Activated naive CD4-positive, alpha-beta T cell (primary cell): ENCODE results near the gene SMIM30.

Experiments
- DNase-seq, 4 experiments: peaks; one replicate each; lab custom pipeline; 2025; lab: John Stamatoyannopoulos, UW

Gene SMIM30

GRCh38 chr7:113100121-113100603 is 18.2 kb downstream of the SMIM30 start:
- DNase-seq: no peak

DNA sequence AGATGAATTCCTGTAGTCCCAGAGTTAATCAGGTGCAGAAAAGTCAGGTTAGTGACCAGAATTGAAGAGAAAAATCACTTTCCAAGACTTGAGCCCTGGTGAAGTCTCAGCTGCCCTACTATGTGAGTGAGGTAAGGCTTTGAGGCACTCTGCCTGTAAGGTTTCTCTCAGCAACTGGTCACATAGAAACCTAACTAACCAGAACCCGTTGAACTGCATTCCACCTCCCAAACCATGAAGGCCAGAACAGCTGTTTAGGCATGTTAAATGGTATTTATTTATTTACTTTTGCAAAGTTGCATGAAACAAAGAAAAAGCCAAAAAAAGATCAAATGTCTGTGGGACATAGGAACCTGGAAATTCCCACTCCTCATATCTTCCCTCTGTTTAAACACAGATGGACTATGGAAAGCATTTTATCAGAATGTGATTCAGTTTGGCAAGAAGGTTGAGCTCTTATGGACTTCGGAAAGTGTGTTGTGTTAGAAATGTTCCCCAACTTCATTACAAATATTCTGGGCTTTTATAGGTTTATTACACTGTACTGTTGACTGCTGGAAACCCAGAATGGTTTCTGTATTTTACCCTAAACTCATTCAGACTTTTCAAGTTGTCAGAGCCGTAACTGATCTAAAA is 19.0 kb downstream of the SMIM30 start:
- no peak for DNase-seq

DNA sequence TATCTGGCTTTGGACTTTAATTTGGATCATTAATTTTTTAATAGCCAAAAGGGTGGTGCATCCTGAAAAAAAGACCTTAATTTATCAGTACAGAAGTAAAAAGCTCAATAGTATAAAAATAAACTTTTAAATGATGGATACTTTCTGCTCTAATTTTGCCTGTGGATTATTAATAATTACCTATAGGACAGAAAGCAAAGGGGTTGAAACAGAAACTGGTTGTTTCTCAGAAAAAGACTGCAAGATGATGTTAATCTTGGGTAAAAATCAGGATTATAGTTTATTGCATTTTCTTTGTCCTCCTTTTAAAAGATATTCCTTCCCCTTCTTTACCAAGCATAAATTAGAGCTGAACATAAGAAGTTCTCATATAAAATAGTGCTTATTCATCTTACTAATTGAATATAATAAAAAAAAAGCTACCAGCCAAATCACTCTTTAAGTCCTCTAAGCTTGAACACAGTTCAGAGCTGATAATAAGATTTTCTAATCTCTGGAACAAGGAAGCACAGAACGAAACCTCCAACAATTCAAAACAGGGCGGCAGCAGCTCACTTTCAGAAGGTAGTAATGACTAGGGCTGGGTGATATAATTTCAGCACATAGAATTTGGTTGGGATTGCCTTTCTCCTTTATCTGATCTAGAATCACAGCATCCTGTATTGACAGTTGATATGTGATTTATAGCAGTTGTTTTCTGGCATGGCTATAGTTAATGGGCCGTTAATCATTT is 23.7 kb downstream of the SMIM30 start:
- DNase-seq: no peak

DNA sequence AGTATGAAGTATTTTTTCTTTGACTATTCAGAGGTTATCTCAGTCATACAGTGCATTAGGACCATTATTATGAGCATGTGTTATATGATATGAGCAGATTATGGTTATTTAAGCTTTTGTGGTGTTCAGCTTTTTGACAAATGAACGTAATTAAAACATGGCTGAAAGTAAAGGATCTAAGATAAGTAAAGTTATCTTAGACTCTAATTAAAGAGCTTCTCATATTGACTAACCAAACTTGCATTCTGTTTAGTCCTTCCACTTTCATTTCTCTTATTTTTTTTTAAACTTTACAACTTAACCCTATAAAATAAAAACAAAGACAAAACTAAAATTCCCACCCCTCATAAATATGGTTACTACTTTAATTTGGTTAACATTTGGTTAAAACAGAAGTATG is 24.8 kb downstream of the SMIM30 start:
- no peak for DNase-seq

DNA sequence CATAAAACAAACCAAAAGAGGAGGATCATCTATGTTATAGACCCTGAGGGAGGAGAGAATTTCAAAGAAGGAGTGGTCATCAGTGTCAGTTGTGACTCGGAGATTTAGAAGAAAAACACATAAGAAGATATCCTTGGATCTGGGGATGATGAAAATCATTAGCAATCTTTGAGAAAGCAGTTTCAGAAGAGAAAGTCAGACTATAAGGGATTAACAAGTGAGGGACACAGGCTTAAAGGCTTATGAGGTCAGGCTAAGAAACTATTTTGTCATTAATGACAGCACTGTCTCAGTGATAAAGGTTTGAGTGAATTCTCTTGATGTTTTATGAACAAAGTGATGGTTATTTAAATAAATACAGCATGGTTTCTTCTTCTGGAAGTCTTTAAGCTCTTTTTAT is 25.6 kb downstream of the SMIM30 start:
- no peak for DNase-seq

- no peak for DNase-seq
Observed at GRCh38 chr7:113087071-113087998, 31.0 kb downstream of the SMIM30 start.

DNA sequence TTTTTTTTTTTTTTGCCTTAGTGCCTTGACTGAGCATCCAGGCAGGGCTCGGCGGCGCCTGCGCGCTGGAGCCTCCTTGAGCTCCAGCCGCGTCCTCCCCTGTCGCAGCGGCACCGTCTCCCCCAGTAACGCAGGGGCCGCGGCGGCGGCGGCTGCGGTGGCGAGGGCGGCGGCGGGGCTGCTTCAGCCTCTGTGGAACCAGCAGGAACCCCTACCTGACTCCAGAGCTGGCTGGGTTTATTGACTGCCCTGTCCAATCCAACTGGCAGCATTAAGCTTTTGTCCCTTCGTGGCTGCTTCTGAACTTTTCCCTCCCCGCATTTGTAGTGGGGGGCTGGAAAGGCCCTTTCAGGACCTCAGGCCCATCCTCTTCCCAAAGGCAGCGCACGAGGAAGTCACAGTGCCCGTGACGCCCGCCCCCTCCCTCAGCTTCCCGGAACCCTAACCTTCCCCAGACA is 31.9 kb downstream of the SMIM30 start, which contains the start of gene GPR85:
Gene GPR85 (minus strand): TSS at position 397 of the 458 bp plus-strand sequence. CDS start 2,106 bp downstream, outside the sequence.
- peak in 2 of 4 experiments; percentile 0 to 1 for DNase-seq

GRCh38 chr7:113085781-113086390 is 32.5 kb downstream of the SMIM30 start:
- no peak for DNase-seq

DNA sequence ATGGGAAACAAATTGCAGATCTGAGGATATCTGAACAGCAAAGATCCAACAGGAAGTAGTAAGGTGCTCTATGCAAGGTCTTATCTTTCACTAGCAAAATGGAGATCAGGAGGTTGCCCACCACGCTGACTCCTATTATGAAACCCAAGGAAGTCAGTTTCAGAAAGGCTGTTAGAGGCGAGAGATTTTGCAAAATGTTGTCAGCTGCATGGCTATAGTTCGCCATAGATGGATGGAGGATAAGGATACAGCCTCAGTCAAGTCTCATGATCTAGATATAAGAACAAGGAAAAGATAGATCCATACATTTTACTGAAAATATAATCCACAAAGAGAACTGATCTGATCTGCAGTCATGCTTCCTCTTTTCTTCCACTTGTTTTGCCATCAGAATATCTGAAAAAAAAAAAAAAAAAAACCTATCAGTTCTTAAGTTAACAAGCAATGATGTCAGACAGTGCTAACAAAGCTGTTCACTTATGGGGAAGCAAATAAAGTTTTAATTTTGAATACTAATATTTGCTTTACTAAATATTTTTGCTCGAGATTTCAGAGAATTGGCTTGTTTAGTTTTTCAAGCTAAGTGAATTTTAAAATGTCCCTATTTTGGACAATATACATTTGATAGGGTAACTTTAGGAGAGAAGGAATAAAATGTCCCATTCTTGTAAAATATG is 33.7 kb downstream of the SMIM30 start:
- DNase-seq: no peak

DNA sequence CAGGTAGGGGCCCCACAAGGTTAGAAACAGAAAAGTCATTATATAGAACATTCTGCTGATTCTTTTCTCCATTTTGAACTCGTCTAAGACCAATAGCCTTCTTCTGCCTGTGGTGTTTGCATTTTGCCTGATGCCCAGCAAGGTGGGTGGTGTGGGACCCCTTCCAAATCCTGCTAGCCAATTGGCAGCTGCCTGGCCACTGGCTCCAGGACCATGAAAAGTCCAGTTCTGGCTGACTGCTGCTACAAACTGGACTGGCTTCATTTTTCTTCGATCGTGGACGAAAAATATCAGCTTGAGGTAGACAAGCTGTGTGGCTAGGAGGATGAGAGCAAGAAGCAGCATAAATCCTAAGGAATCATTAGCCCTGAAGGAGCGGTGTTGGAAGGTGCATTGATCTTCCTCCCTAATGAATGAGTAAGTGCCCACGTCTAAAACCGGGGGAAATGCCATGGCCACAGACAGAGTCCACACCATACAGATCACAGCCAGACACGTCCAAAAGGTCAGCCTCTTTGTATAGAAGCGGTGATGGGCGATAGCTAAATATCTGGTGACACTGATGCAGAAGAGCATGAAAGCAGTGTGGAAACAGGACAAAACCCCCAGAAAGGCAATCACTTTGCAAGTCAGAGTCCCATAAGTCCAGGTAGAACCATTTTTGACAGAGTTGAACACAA is 34.4 kb downstream of the SMIM30 start:
- DNase-seq: no peak

DNA sequence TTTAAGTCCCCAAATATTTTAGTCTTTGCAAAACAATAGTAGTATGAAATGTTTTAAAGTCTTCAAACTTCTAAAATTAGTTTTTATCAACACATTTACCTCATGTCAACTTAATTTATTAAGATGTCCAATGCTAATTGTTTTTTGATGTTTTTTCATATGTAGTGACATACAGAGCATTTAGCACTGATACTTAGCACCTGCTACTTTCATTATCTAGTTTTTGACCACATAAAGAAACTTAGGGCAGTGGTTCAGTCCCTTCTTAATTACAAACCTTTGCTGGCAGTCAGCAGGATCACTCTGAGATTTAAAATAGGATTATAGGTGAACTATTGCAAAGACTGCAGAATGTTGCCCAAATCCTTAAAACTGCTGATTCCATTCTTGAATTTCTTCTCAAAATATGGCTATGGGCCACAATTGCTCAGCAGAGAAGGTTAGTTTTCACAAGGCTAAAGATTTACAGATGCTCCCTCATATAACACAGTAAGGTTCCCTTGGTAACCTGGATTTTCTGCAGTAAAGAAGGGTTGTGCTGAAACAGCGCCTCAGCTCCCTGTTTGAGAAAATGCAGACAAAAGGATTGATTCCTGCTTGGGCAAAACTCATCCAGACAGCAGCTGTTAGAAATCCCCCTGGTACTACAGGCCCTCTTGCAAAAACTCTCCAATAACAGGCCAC is 35.1 kb downstream of the SMIM30 start:
- no peak for DNase-seq

- DNase-seq: no peak
Observed at GRCh38 chr7:113078331-113078730, 40.0 kb downstream of the SMIM30 start.

DNA sequence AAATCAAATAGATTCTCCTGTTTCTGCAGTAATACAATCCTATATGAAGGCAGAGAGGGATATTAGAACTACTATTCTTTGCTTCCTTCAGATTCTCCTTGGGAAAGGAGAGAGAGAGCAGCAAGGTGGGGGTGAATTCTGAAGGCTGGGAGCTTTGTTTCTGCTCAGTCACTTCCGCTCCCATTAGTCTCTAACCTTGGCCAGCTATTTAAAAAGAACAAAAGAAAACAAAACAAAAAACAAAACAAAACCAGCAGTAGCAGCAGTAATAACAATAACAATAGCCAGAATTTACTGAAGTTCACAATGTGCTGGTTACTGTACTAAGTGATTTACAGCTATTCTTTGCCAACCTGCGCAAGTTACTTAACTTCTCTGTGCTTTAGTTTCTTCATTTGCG is 41.7 kb downstream of the SMIM30 start:
- no peak for DNase-seq

DNA sequence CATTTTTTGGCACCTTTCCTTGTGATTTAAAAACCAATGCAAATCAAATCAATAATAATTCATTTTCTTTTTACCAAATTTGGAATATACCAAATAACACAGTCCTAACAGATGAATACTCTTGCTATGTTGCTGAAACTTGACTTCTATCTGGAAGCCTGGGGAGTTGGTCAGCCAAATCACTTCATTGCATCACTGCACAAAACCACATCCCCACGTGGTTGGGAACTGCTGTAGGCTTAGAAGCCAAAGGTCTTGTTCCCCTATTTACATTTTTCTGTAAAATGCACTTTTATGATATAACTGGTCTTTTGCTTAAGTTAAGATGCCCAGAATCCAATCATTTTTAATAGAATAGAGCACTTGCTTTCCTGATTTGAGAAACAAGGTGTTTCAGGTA is 46.9 kb downstream of the SMIM30 start:
- DNase-seq: no peak
